ENCODE results near the gene MYDGF.
"Not testable (repeated sequence)": the region's sequence is repeated elsewhere in the genome, so short reads cannot be mapped to it uniquely, and the experiment has no call there.

Gene MYDGF

DNA sequence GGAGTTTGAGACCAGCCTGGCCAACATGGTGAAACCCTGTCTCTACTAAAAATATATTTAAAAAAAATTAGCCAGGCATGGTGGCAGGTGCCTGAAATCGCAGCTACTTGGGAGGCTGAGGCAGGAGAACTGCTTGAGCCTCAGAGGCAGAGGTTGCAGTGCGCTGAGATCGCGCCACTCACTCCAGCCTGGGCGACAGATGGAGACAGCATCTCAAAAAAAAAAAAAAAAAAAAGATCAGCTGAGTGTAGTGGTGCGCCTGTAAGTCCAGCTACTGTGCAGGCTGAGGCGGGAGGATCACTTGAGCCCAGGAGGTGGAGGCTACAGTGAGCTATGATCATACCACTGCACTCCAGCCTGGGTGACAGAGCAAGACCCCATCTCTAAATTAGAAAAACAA, 9.9 kb upstream of the MYDGF start:
- in situ Hi-C loops (cut with MboI; ENCODE audit: low pct_unique_long_range_greater_than_20kb, low sequenced_read_pairs); DNase-seq: not testable (repeated sequence)

DNA sequence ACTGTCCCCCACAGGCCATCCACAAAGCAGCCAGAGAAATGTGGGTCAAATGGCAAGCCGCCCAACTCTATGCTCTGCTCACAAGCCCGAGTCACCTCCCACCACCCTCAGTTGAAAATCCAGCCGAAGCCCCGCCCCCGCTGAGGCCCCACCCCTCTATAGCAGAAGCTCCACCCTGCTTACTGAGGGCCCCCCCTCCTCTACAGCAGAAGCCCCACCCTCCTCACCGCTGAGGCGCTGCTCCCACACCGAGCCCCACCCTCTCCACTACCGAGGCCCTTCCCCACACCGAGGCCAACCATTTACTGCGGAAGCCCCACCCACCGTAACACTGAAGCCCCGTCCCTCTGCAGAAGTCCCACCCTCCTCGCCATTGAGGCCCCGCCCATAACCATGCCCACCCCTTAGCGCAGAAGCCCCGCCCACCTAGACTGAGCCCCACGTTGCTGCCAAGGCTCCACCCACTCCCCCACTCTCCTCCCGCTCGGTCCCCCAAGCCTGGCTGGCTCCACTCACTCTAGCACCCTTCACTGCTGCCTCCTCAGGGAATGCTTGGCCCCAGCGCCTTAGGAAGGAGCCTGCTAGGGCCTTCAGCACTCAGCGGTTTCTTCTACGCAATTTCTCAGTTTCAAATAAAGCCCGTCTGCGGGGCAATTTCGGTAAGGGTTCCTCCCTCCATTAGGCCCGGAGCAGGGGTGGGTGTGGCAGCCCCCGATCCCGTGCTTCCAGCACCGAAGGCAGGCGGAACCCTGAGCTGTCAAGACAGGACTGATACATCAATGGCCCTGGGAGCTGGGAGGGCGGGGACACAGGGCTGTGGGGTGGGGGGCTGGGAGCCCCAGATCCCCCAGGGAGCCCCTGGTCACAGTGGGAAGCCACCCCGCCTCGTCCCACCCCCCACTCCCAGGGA, 9.0 kb upstream of the MYDGF start:
- no peak for DNase-seq
- in situ Hi-C loops (cut with MboI; ENCODE audit: low pct_unique_long_range_greater_than_20kb, low sequenced_read_pairs), result no loop called here

DNA sequence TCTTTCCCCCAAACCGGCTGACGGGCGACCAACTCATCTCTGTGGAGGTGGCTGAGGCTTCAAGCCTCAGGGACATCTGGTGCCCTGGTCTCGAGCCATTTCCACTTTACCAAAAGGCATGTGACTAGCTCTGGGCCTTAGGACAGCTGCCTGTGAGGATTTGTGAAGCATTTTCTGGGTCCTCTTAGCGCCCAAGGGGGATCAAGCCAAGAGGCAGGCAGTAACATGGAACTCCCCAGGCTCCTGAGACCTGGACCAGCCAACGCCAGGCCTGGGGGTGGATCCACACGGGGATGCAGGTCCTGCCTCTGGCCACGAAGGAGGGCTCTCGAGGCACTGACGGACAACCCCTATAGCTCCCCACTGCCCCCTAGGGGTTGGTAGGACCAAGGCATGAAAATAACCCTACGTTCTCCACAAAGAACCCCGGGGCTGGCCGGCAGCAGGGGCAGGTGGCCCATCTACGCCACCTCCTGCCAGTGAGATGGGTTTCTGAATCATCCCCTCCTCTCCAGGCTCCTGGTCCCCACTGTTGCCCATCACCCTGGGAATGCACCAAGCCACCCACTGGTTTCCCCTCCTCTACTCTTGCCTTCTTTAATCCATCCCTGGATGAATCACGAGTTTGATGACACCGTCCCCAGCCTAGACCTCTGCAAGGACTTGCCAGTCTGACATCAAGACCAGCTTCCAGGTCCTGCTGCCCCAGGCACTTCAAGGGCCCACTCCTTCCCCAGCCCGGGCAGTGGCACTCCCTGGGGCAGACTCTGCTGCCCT, 7.0 kb upstream of the MYDGF start:
- DNase-seq, result peak; percentile 41
- in situ Hi-C loops (cut with MboI; ENCODE audit: low pct_unique_long_range_greater_than_20kb, low sequenced_read_pairs), result no loop called here

DNA sequence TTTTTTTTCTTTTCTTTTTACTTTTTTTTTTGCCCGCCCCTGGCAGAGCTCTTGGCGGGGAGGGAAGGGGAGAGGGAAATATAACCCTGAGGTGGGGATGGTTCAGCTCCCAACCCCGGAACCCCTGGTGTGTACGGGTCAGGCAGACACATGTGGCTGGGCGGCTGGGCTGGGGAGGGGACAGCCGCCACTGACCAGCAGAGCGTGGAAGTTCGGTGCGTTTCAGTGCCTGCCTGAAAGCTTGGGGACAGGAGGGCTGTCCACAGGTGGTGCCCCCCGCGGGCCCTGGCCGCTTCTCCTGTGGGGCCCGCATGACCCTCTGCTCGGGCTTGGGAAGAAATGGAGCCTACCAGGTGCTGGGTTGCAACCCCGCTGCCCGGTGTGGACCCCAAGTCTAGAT, 5.2 kb upstream of the MYDGF start:
- in situ Hi-C loops (cut with MboI; ENCODE audit: low pct_unique_long_range_greater_than_20kb, low sequenced_read_pairs), result no loop called here
- DNase-seq, result no peak

DNA sequence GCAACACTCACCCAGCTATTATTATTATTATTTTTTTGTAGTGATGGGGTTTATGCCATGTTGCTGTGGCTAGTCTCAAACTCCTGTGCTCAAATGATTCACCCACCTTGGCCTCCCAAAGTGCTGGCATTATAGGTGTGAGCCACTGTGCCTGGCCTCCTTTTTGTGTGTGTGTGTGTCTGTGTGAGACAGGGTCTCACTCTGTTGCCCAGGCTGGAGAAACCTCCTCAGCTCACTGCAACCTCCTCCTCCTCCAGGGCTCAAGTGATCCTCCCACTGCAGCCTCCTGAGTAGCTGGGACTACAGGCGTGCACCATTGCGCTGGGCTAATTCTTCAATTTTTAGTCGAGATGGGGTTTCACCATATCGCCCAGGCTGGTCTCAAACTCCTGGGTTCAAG, 3.6 kb upstream of the MYDGF start:
- no peak for DNase-seq
- in situ Hi-C loops (cut with MboI; ENCODE audit: low pct_unique_long_range_greater_than_20kb, low sequenced_read_pairs), result no loop called here

DNA sequence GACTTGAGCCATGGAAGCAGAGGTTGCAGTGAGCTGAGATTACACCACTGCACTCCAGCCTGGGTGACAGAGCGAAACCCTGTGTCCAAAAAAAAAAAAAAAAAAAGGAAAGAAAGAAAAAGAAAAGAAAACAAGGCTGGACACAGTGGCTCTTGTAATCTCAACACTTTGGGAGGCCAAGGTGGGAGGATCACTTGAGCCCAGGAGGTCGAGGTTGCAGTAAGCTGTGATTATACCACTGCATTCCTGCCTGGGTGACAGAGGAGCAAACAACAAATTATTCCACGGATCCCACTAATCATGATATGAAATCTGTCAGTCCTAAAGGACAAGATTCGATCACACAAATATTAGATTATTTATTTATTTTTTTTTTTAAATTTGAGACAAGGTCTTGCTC, 3.1 kb upstream of the MYDGF start:
- in situ Hi-C loops (cut with MboI; ENCODE audit: low pct_unique_long_range_greater_than_20kb, low sequenced_read_pairs), result no loop called here
- no peak for DNase-seq

DNA sequence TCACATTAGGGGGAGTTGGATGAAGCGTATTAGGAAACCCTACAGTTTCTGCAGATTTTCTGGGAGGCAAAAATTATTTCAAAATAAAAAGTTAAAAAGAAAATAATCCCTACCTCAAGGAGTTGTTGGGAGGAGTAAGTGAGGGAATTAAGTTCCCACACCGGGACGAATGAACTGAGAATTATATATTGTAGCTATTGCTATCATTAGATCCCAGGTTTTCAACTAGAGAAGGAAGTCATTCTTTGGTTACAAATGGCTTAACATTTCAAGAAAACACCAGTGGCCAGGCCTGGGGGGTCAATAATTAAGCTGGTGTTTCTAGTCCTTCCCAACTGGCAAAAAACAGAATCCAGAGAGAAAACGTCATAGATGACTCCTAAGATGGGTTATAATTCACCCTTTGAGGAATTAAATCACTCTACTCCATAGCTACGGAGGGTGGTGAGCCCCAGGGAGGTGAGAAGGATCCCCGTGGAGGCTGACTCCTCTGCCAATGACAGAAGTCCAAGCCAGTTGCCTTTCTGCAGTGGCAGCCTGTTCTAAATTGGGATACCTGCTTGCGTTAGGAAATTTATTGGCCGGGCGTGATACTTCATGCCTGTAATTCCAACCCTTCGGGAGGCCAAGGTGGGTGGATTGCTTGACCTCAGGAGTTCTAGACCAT, 1.2 kb upstream of the MYDGF start:
- DNase-seq, result no peak
- in situ Hi-C loops (cut with MboI; ENCODE audit: low pct_unique_long_range_greater_than_20kb, low sequenced_read_pairs), result no loop called here

DNA sequence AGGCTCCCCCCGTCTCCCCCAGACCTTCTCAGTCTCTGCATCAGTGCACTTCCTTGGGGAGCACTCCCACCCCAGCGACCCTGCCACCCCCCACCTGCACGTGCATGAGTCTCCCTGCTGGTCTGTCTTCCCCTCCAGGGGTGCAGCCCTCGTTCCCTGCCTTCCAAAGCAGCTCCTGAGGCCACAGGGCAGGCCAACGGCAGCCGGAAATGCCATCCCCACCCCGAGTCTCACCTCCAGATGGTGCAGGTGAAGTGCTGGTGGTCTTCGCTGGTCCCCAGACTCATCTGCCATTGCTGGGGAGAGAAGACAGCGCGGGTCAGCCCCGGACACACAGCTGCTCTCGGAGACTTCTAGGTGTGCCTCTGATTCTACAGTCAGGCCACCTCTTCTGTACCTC, 5.5 kb downstream of the MYDGF start:
- DNase-seq, result no peak
- in situ Hi-C loops (cut with MboI; ENCODE audit: low pct_unique_long_range_greater_than_20kb, low sequenced_read_pairs), result no loop called here

DNA sequence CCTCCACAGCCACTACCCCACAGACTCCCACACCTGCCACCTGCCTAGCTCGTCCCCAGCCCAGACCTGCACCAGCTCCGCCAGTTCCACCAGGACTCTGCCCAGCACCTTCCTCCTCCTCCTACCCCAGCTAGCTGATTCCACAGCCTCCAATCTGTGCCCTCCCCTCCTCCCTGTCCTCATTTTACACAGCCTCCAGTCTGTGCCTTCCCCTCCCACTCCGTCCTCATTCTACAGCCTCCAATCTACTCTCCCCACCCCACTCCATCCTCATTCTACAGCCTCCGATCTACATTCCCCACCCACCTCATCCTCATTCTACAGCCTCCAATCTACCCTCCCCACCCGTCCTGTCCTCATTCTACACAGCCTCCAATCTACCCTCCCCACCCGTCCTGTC, 7.3 kb downstream of the MYDGF start:
- in situ Hi-C loops (cut with MboI; ENCODE audit: low pct_unique_long_range_greater_than_20kb, low sequenced_read_pairs), result no loop called here
- no peak for DNase-seq

DNA sequence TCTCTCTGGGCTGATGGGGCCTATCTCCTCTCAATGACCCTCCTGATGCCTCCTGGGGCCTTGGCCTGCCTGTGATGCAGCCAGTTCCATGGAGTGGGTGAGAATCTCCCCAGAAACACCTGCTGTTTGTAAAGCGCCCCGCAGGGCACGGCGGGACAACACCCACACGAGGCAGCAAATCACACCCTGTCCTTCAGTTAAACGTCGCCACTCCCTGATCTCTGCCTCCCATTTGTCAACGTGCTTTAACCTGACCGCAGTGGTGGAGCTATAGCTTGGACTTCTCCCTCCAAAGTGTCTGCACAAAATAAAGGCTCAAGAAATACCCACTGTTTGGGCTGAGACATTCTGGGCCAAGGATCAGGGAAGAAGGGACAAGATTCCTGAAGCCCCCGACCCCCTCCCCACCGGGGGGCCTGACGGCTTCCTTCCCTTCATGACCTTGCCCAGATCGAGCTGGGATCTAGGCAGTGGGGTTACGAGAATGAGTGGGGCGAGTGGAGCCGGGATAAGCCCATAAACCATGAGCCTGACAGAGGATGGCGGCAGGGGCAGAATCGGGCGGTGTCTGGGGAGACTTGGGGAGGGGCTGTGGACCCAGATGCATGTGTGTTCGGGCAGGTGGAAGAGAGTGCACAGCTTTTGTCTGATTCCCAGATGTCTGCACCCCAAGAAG, 8.0 kb downstream of the MYDGF start:
- DNase-seq, result no peak
- in situ Hi-C loops (cut with MboI; ENCODE audit: low pct_unique_long_range_greater_than_20kb, low sequenced_read_pairs), result no loop called here

DNA sequence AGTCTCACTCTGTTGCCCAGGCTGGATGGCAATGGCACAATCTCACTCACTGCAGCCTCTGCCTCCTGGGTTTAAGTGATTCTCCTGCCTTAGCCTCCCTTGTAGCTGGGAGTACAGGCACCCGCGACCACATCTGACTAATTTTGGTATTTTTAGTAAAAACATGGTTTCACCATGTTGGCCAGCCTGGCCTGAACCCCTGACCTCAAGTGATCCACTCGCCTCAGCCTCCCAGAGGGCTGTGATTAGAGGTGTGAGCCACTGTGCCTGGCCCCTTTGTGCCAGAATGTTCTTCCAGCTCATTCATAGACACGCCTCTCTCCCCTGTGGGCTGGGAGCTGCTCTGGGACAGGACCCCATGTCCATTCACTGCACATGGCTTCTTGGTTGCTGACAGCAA, 9.1 kb downstream of the MYDGF start:
- no peak for DNase-seq
- in situ Hi-C loops (cut with MboI; ENCODE audit: low pct_unique_long_range_greater_than_20kb, low sequenced_read_pairs), result no loop called here

DNA sequence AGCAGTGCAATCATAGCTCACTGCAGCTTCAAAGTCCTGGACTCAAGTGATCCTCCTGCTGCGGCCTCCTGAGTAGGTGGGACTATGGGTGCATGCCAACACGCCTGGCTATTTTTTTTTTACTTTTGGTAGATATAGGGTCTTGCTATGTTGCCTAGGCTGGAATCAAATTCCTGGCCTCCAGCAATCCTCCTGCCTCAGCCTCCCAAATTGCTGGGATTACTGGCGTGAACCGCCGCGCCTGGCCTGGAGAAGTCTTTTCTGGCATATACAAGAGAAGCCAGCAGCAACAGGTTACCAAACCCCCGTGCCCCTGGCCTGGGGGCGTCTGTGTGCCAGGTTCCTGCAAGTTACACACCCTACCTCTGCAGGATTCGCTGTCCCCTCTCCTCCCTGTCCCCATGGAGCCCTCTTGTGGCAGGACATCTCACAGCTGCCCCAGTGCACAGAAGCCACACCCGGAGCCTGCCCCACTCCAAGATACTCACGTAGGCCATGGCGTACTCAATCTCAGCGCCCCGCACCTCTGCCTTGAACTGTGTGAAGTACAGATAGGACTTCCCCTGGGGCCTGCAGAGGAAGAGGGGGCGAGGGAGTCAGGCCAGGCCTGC, 9.9 kb downstream of the MYDGF start:
- in situ Hi-C loops (cut with MboI; ENCODE audit: low pct_unique_long_range_greater_than_20kb, low sequenced_read_pairs), result no loop called here
- DNase-seq, result peak; percentile 68

DNA sequence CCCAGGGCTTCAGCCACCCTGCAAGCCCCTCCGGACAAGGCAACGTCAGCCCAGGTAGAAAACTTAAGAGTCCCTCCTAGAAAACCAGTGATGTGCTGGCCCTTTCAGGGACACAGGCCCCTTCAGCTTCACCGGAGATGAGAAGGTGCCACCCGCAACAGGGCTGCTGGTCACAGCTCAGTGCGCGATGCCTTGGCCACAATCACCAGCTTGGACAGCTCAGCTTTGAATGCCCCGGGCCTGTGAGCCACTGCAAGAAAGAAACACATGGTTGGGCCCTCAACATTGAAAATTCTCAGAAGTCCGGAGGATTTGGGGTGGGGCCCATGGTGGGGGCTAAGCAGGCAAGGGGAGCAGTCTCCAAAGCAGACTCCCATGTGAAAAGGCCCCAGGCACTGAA, 12.3 kb downstream of the MYDGF start:
- in situ Hi-C loops (cut with MboI; ENCODE audit: low pct_unique_long_range_greater_than_20kb, low sequenced_read_pairs), result no loop called here
- DNase-seq, result no peak

DNA sequence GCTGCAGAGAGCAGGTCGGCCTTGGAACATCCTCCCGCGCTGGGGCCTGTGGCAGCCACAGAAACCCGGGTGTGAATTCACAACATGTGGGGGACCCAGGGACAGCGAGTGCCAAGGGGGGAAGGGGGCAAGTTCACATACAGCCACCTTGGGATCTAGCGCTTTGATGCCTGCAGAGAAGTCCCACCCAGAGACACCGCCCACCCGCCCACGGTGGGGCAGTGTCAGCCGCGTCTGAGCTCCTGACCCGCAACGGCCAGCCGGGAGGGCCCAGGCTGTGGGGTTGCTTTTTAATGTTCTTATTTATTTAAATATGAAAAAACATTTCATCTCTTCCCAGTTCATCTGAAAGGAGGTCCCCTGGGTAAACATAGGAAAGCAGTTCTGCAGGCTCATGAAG, 12.9 kb downstream of the MYDGF start:
- in situ Hi-C loops (cut with MboI; ENCODE audit: low pct_unique_long_range_greater_than_20kb, low sequenced_read_pairs), result no loop called here
- DNase-seq, result no peak

DNA sequence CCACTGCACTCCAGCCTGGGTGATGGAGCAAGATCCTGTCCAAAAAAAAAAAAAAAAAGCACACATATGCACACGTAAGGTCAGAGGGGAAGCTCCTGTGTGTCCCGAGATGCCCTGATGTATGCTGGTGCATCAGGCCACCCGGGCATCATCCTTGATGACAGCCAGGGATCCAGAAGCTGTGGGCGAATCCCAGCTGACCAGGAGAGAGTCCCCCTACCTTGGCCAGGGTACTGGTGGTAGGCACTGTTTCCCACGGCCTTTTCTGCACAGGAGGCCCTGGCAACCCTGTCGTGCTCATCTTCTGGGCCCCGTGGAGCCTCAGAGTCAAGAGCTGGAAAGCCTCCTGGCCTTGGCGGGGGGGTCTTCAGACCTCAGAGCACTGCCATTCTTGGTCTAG, 14.0 kb downstream of the MYDGF start:
- in situ Hi-C loops (cut with MboI; ENCODE audit: low pct_unique_long_range_greater_than_20kb, low sequenced_read_pairs), result no loop called here
- DNase-seq, result no peak

DNA sequence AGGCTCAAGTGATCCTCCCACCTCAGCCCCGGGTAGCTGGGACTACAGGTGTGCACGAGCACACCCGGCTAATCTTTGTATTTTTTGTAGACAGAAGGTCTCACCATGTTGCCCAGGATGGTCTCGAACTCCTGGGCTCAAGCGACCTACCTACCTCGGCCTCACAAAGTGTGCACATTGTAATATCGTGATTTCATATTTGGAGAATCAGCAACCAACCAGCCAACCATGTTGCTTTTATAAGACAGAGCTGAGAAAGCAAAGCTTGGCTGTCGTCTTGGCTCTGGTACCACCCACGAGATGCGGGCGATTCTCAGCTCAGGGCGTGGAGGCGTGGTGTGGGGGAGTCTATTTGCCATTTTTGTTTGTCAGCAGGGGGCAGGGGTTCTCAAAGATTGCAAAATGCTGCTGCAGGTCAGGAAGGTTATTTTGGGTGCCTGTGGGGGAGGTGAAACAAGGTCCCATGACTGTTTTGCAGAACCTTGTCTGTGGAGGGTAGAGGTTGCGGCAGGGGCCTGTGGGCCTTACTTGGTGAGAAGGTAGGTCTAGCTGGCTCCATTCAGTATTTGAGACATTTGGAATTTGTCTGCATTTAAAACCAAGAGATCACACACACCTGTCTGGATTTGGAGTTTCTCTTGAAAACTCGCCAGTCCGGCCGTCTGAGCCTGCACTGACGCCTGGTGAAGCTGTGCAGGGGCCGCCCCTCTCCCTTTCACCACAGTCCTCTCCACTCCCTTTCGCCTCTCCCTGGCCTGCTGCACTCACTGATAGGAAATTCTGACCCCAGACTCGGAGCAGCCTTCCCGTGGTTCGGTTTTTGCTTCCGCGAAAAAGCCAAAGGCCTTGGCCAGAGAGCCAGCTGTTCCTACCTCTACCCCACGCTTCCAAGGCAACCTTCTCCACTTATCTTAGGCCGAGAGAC, 15.4 kb downstream of the MYDGF start:
- in situ Hi-C loops (cut with MboI; ENCODE audit: low pct_unique_long_range_greater_than_20kb, low sequenced_read_pairs), result no loop called here
- DNase-seq, result no peak

DNA sequence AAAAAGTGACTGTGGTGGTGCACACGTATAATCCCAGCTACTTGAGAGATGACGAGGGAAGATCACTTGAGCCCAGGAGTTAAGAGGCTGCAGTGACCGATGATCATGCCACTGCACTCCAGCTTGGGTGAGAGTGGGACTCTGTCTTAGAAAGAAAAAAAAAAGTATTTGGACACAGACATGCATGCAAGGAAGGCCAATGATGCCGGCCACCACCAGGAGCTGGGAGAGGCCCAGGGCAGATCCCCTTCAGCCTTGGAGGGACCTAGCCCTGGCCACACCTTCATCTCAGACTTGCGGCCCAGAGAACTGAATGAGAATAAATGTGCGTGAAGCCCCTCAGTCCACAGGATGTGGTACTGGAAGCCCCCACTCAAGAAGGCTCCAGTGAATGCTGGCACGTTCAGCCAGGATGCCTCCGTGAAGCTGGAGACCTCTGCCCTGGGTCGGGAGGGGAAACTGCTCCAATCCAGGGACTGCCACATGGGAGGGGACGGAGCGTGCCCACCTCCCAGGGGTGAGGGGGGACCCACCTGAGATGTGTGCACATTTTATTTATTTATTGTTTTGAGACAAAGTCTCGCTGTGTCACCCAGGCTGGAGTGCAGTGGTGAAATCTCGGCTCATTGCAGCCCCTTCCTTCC, 16.2 kb downstream of the MYDGF start:
- in situ Hi-C loops (cut with MboI; ENCODE audit: low pct_unique_long_range_greater_than_20kb, low sequenced_read_pairs), result no loop called here
- no peak for DNase-seq

DNA sequence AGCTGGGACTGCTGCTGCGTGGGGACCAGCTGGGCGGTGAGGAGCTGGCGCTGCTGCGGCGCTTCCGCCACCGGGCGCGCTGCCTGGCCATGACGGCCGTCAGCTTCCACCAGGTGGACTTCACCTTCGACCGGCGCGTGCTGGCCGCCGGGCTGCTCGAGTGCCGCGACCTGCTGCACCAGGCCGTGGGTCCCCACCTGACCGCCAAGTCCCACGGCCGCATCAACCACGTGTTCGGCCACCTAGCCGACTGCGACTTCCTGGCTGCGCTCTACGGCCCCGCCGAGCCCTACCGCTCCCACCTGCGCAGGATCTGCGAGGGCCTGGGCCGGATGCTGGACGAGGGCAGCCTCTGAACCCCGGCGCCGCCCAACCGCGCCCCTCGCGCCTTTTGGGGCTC, 18.1 kb downstream of the MYDGF start:
- DNase-seq, result no peak
- in situ Hi-C loops (cut with MboI; ENCODE audit: low pct_unique_long_range_greater_than_20kb, low sequenced_read_pairs), result no loop called here

Data from KBM-7 (cell line).